ENCODE results near the gene LIX1L. TPM values are rescaled to one million over a fixed set of nuclear protein-coding genes. Genes with fewer than 3 reads are reported as not detected.

Gene LIX1L
- total and polyA plus RNA-seq, 2 of the 13 experiments (the other 11 are each of a cell fraction or from before 2014, with no cell fraction given), result 8.1 to 24.9 TPM

GRCh38 chr1:145918144-145918991, 39.4 kb downstream of the LIX1L start, which contains the start of gene PEX11B (continued):
- no peak for TF ChIP-seq RNF2 (conservative IDR thresholded peaks at IDR 0.05; ENCODE audit: low read depth)
- TF ChIP-seq ELK4 (CRISPR knock-in tag; IDR thresholded peaks at IDR 0.05; ENCODE audit: borderline replicate concordance), result no peak
- TF ChIP-seq STAG1 (CRISPR knock-in tag; IDR thresholded peaks at IDR 0.05), result no peak
- TF ChIP-seq, protein P1, sequence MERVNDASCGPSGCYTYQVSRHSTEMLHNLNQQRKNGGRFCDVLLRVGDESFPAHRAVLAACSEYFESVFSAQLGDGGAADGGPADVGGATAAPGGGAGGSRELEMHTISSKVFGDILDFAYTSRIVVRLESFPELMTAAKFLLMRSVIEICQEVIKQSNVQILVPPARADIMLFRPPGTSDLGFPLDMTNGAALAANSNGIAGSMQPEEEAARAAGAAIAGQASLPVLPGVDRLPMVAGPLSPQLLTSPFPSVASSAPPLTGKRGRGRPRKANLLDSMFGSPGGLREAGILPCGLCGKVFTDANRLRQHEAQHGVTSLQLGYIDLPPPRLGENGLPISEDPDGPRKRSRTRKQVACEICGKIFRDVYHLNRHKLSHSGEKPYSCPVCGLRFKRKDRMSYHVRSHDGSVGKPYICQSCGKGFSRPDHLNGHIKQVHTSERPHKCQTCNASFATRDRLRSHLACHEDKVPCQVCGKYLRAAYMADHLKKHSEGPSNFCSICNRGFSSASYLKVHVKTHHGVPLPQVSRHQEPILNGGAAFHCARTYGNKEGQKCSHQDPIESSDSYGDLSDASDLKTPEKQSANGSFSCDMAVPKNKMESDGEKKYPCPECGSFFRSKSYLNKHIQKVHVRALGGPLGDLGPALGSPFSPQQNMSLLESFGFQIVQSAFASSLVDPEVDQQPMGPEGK (CRISPR knock-in tag; IDR thresholded peaks at IDR 0.05), result no peak
- TF ChIP-seq HNRNPL (IDR thresholded peaks at IDR 0.05; ENCODE audit: low read depth, low read length), result no peak
- TF ChIP-seq ZNF687 (CRISPR knock-in tag; IDR thresholded peaks at IDR 0.05), result peak; percentile 72
- no peak for TF ChIP-seq PHF5A (CRISPR knock-in tag; IDR thresholded peaks at IDR 0.05; ENCODE audit: low read depth, unreplicated experiment)
- TF ChIP-seq ZNF496 (CRISPR knock-in tag; IDR thresholded peaks at IDR 0.05; ENCODE audit: insufficient replicate concordance), result no peak
- TF ChIP-seq ZNF441 (CRISPR knock-in tag; IDR thresholded peaks at IDR 0.05; ENCODE audit: borderline replicate concordance), result no peak
- TF ChIP-seq NONO (IDR thresholded peaks at IDR 0.05), result no peak
- TF ChIP-seq NONO (CRISPR knock-in tag; conservative IDR thresholded peaks at IDR 0.05), result peak; percentile 54; the same call in 1 of the 2 replicates
- no peak for TF ChIP-seq SETDB1 (CRISPR knock-in tag; IDR thresholded peaks at IDR 0.05; ENCODE audit: borderline replicate concordance)
- no peak for TF ChIP-seq NFRKB (IDR thresholded peaks at IDR 0.05)
- TF ChIP-seq, protein P2, sequence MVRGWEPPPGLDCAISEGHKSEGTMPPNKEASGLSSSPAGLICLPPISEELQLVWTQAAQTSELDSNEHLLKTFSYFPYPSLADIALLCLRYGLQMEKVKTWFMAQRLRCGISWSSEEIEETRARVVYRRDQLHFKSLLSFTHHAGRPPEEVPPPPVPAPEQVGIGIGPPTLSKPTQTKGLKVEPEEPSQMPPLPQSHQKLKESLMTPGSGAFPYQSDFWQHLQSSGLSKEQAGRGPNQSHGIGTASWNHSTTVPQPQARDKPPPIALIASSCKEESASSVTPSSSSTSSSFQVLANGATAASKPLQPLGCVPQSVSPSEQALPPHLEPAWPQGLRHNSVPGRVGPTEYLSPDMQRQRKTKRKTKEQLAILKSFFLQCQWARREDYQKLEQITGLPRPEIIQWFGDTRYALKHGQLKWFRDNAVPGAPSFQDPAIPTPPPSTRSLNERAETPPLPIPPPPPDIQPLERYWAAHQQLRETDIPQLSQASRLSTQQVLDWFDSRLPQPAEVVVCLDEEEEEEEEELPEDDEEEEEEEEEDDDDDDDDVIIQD (CRISPR knock-in tag; IDR thresholded peaks at IDR 0.05; ENCODE audit: low read depth), result no peak
- TF ChIP-seq, protein P3, sequence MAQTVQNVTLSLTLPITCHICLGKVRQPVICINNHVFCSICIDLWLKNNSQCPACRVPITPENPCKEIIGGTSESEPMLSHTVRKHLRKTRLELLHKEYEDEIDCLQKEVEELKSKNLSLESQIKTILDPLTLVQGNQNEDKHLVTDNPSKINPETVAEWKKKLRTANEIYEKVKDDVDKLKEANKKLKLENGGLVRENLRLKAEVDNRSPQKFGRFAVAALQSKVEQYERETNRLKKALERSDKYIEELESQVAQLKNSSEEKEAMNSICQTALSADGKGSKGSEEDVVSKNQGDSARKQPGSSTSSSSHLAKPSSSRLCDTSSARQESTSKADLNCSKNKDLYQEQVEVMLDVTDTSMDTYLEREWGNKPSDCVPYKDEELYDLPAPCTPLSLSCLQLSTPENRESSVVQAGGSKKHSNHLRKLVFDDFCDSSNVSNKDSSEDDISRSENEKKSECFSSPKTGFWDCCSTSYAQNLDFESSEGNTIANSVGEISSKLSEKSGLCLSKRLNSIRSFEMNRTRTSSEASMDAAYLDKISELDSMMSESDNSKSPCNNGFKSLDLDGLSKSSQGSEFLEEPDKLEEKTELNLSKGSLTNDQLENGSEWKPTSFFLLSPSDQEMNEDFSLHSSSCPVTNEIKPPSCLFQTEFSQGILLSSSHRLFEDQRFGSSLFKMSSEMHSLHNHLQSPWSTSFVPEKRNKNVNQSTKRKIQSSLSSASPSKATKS (CRISPR knock-in tag; IDR thresholded peaks at IDR 0.05), result no peak
- TF ChIP-seq, protein P4, sequence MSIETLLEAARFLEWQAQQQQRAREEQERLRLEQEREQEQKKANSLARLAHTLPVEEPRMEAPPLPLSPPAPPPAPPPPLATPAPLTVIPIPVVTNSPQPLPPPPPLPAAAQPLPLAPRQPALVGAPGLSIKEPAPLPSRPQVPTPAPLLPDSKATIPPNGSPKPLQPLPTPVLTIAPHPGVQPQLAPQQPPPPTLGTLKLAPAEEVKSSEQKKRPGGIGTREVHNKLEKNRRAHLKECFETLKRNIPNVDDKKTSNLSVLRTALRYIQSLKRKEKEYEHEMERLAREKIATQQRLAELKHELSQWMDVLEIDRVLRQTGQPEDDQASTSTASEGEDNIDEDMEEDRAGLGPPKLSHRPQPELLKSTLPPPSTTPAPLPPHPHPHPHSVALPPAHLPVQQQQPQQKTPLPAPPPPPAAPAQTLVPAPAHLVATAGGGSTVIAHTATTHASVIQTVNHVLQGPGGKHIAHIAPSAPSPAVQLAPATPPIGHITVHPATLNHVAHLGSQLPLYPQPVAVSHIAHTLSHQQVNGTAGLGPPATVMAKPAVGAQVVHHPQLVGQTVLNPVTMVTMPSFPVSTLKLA (IDR thresholded peaks at IDR 0.05), result no peak

Data from HepG2 (cell line).